ENCODE measurements around the gene TTLL13.

DNA sequence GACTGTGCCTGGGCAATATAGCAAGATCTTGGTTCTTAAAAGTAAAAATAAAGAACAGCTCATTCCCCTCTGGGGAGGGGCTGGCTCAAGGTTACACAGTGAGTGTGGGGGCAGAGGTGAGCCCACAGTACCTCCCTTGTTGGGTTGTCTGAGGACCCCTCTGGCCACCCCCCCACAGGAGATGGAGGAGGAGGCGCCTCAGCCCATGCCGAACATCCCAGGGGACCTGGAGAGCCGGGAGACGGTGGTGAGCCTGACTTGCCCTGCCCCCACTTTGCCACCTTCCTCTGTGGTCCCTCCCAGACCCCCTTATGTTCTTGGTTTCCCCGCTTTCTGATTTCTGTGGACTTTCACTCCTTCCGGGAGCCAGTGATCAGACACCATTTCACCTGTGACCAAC, 44.8 kb downstream of the TTLL13 start:
- TF ChIP-seq POLR2A (IDR thresholded peaks at IDR 0.05) (no peak), CTCF (IDR thresholded peaks at IDR 0.05) (no peak)
